PFSK-1 (cell line): ENCODE data around the gene PRR14.

Experiments
- FOXP2 ChIP-seq: optimal IDR thresholded peaks from 2 replicates; pipeline ENCODE3; 2011; ENCODE audit warnings: borderline replicate concordance, control low read depth, inconsistent platforms; ENCODE audit not compliant: insufficient read depth; ENCODE audit errors: extremely low read length, extremely low read depth
- POLR2AphosphoS5 ChIP-seq: IDR thresholded peaks from 2 replicates; pipeline ENCODE4 v1.6.1; 2012; ENCODE audit warnings: low read depth, mild to moderate bottlenecking, control low read depth, low read length, moderate library complexity
- REST ChIP-seq, 2 experiments: IDR thresholded peaks; 2 replicates each; pipeline versions ENCODE4 v1.6.1 to v1.8.0; 2011 to 2012; ENCODE audit warnings: low read depth in 2 of 2, low read length in 2 of 2, control low read depth in 1 of 2, inconsistent platforms in 1 of 2, mild to moderate bottlenecking in 1 of 2, moderate library complexity in 1 of 2; ENCODE audit not compliant: insufficient read depth in 1 of 2
- SIN3A ChIP-seq: IDR thresholded peaks from 2 replicates; pipeline ENCODE4 v1.6.1; 2012; ENCODE audit warnings: mild to moderate bottlenecking, low read length, moderate library complexity, borderline replicate concordance; ENCODE audit not compliant: insufficient read depth
- TAF1 ChIP-seq: IDR thresholded peaks from 2 replicates; pipeline ENCODE4 v1.6.1; 2012; ENCODE audit warnings: low read length, control low read depth, borderline replicate concordance; ENCODE audit not compliant: insufficient read depth

The PRR14 gene

GRCh38 chr16:30669026-30669902 is 18.5 kb downstream of the PRR14 start:
- TF ChIP-seq POLR2AphosphoS5 (no peak), FOXP2 (no peak), REST (IDR thresholded peaks at IDR 0.05; ENCODE audit: insufficient read depth in 1 of 2, low read depth in 2 of 2, low read length in 2 of 2) (no peak), TAF1 (no peak), SIN3A (no peak)

- no peak for TF ChIP-seq TAF1
- TF ChIP-seq SIN3A = no peak
- no peak for TF ChIP-seq FOXP2
- no peak for TF ChIP-seq POLR2AphosphoS5
- TF ChIP-seq REST (IDR thresholded peaks at IDR 0.05; ENCODE audit: insufficient read depth in 1 of 2, low read depth in 2 of 2, low read length in 2 of 2) = no peak
Measured at GRCh38 chr16:30669903-30670824, 19.4 kb downstream of the PRR14 start.

- TF ChIP-seq POLR2AphosphoS5 (no peak), REST (IDR thresholded peaks at IDR 0.05; ENCODE audit: insufficient read depth in 1 of 2, low read depth in 2 of 2, low read length in 2 of 2) (no peak), FOXP2 (no peak), TAF1 (no peak), SIN3A (no peak)
Measured at GRCh38 chr16:30675143-30675542, 24.4 kb downstream of the PRR14 start.

GRCh38 chr16:30677931-30678585 is 27.3 kb downstream of the PRR14 start:
- TF ChIP-seq POLR2AphosphoS5 (no peak), REST (IDR thresholded peaks at IDR 0.05; ENCODE audit: insufficient read depth in 1 of 2, low read depth in 2 of 2, low read length in 2 of 2) (no peak), FOXP2 (no peak), TAF1 (no peak), SIN3A (no peak)
